SH-SY5Y (cell line): Measurements from ENCODE around the gene OBSCN.

Source experiments
- GATA2 ChIP-seq: IDR thresholded peaks from 2 replicates; pipeline ENCODE4 v1.6.1; 2011; ENCODE audit warnings: mild to moderate bottlenecking, low read depth, low read length
- GATA3 ChIP-seq: IDR thresholded peaks from 2 replicates; pipeline ENCODE4 v1.6.1; 2011; ENCODE audit warnings: low read depth, mild to moderate bottlenecking, low read length, moderate library complexity

OBSCN gene

DNA sequence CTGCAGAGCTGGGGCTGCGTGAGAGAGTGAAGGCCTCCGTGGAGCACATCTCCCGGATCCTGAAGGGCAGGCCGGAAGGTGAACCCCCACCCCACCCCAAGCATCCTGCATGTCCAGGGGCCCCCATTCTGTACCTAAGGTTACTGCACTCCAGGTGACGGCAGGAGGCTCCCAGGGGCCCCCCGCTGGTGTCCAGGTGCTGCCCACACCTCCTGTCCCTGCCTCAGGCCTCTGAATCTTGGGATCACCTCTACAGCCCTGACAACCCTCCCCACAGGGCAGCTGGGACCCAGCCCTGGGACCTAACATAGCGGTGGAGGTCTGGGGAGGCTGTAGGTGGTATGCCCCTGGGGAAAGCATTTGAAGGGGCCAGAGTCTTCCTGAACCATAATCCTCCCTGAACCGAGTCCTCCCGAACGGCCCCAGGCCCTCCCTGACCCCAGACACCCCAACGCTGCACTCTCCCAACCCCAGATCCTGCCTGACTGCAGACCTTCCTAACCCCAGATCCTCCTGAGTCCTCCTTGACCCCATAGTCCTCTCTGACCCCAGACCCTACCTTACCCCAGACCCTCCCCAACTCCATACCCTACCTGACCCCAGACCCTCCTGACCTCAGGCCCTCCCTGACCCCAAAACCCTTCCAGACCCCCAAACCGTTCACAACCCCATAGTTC is 165.3 kb downstream of the OBSCN start:
- TF ChIP-seq GATA2 (no peak), GATA3 (no peak)

DNA sequence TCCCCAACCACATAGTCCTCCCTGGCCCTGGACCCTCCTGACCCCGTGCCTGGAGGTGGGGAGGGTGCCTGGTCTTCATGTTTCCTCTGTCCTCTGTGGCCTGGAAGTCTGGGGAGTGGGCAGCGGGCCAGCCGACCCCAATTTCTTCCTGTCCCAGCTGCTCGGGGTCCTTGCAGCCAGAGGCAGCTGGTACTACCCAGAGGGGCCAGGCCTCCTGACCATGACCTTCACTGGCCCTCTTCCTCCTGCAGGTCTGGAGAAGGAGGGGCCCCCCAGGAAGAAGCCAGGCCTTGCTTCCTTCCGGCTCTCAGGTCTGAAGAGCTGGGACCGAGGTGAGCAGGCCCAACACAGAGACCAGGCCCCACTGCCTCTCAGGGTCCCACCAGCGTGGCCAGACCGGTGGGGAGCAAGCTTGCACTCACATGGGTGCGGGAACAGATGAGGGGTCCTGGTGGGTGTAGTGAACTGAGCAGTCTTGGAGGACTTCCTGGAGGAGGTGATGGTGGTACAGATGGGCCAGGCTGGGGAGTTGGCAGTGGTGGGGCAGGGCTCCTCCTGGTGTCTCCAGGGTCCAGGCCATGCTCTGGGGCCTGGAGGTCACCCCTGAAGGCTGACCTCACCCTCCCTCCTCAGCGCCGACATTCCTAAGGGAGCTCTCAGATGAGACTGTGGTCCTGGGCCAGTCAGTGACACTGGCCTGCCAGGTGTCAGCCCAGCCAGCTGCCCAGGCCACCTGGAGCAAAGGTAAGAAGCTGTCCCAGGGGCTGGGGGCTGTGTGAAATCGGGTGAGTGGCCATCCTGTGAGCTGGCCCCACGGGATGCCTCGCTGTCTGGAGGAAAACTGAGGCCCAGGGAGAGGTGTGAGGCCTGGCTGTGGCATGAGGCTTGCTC is 166.1 kb downstream of the OBSCN start:
- TF ChIP-seq GATA3 (no peak), GATA2 (no peak)

DNA sequence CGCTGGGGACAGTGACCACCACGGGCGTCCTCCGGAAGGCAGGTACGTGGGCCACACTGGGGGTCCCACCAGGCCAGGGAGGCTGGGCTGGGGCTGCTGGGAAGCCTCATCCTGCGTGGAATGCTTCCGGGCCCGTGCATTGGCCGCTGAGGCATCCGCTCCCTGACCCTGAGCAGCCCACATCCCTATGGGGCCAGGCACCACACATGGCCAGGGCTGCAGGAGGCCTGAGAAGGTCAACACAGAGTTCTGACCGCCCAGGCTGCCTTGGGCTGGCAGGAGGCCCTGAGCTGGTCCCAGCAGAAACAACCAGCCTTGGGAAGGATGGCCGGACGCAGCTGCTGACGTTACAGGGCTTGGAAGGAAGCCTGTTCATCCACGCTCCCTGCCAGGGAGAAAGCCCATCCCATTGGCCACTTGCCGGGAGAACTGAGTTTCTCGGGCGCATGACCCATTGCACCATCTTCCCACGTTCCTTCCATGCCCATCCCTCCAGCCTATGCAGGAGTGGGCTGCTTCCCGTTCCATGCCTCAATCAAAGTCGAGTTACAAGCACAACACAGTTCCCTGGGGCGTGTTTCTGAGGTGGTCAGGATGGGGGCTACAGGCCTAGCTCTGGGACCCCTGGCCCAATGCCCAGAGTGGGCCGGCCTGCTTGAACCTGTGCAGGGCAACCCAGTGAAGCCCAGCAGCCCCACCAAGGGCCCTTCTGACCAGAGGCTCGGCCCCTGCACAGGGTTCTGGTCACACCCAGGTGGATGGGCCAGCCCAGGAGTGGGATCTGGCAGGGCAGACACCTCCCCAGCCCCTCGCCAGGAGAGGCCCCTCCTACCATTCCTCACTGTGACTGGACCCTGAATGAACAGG is 167.1 kb downstream of the OBSCN start:
- TF ChIP-seq GATA3 (no peak), GATA2 (no peak)

DNA sequence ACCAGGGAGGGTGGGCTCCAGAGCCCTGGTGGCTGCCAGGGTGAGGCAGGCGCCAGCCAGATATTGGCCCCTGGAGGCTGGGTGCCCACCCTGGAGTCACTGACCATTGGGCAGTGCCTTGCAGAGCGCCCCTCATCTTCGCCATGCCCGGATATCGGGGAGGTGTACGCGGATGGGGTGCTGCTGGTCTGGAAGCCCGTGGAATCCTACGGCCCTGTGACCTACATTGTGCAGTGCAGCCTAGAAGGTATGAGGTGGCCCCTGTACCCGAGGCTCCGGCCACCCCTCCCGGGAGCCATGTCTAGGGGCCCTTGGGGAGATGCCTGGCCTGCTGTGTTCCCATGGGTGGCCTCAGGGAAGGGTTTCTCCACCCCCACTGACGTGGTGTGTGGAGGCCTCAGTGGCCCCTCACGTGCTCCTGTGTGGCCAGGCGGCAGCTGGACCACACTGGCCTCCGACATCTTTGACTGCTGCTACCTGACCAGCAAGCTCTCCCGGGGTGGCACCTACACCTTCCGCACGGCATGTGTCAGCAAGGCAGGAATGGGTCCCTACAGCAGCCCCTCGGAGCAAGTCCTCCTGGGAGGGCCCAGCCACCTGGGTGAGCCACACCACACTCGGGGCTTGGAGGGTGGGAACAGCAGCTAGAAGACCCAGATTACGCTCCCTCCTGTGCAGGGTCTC is 167.9 kb downstream of the OBSCN start:
- TF ChIP-seq GATA3: no peak
- no peak for TF ChIP-seq GATA2

DNA sequence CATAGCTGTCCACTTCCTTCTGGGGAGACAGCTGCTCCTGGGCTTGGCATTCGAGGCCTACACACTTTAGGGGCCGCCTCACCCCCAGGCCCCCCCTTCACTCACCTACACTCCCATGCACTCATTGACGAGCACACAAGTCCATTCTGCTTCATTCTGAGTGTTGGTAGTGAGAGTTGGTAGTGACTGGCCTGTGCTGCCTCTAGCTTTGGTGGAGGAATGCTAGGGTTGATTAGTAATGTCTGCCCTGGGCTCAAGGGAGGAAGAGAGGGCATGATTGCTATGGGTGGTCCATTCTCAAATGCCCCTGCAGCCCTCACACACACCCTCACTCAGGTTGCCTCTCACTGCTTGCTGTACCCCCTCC is 168.4 kb downstream of the OBSCN start:
- TF ChIP-seq GATA3 (no peak), GATA2 (no peak)

DNA sequence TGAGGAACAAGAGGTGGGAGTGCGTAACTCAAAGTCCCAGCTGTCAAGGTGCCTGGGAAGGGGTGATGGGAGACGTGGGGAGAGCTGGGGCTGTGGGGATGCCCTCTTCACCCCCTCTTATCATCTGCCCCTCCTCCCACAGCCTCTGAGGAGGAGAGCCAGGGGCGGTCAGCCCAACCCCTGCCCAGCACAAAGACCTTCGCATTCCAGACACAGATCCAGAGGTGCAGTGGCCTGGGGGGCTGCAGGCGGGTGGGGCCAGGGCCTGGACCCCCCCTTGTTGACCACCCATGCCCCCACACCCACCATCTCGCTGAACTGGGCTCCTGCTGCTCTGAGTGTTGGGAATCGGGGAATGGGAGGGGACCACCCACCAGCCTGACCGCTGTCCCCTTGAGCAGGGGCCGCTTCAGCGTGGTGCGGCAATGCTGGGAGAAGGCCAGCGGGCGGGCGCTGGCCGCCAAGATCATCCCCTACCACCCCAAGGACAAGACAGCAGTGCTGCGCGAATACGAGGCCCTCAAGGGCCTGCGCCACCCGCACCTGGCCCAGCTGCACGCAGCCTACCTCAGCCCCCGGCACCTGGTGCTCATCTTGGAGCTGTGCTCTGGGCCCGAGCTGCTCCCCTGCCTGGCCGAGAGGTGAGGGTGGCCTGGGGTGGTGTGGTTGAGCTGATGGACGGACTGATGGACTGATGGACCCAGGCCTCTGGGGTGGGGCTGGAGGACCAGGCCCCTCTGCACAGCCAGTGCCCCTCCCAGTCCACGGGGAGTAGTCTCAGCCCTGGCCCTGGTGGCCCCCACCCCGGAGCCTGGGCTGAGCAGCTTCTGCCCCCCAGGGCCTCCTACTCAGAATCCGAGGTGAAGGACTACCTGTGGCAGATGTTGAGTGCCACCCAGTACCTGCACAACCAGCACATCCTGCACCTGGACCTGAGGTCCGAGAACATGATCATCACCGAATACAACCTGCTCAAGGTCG is 169.1 kb downstream of the OBSCN start:
- no peak for TF ChIP-seq GATA3
- TF ChIP-seq GATA2: no peak

DNA sequence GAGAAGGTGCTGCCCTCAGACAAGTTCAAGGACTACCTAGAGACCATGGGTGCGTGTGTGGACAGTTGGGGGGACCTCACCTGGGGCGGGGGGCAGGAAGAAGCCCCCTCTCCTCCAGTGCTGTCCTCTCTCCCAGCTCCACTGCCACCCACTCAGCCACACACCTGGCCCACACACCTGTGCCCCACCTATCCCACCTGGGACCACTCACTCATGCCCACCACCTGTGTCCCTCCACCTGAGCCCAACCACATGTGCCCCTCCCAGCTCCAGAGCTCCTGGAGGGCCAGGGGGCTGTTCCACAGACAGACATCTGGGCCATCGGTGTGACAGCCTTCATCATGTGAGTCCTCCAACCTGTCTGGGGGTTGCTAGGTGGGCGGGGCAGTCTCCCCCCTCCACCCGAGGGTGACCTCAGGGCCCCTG is 169.8 kb downstream of the OBSCN start:
- TF ChIP-seq GATA3 (no peak), GATA2 (no peak)

DNA sequence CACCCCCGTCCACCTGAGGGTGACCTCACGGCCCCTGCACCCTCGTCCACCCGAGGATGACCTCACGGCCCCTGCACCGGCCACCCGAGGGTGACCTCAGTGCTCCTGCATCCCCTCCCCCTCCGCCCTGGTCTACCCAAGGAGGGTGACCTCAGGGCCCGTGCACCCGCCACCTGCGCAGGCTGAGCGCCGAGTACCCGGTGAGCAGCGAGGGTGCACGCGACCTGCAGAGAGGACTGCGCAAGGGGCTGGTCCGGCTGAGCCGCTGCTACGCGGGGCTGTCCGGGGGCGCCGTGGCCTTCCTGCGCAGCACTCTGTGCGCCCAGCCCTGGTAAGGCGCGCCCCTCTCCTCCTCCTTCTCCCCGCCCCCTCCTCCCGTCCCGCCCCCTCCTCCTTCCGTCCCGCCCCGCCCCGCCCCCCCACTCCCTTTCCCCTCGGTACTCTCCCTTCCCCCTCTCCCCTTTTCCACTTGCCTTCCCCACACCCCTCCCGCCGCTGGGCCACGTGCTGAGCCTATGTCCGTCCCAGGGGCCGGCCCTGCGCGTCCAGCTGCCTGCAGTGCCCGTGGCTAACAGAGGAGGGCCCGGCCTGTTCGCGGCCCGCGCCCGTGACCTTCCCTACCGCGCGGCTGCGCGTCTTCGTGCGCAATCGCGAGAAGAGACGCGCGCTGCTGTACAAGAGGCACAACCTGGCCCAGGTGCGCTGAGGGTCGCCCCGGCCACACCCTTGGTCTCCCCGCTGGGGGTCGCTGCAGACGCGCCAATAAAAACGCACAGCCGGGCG is 170.4 kb downstream of the OBSCN start:
- TF ChIP-seq GATA2 (no peak), GATA3 (no peak)

DNA sequence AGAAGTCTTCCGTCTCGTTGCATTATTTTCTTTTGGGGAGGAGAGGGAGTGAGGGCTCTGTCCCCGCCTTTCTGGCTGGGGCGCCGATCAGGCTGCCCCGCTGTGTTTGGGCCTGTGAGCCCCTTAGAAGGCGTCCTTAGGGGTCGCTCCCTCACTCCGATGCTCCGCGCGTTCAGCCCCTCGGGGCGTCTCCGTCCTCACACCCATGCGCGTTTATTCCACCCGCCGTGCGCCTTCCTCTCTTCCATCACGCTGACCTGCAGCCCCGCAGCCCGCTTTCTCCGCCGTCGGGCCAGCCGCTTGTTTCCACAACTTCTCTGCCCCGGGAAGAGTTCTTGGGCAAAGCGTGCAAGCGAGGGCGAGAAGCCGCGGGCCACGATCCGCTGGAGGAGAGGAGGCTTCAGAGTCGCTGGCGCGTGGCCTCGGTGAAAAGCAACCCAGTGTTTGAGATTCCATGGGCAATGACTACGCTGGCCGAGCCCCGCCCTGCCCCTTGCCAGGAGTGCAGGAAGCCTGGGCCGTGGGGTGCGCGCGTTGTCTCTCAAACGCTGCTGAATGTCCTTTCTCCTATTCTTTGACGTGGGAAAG is 171.1 kb downstream of the OBSCN start:
- TF ChIP-seq GATA3: no peak
- TF ChIP-seq GATA2: no peak

DNA sequence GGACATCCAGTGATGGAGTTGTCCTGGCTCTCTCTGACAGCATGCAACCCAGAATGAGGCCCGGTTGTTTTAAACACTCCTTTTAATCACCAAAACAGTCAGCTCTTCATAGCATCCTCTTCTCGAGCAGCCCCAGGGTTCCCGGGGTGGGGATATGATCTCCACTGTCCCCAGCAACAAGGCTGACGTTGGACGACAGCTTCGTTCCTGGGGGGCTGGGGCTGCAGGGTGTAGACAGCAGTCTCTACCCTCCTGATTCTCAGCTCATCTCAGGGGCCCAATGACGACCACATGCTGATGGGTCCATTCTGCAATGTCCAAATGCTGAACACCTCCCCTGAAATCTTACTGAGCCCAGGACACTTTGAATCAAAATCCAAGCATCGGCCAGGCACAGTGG is 171.8 kb downstream of the OBSCN start:
- TF ChIP-seq GATA3 (no peak), GATA2 (no peak)

DNA sequence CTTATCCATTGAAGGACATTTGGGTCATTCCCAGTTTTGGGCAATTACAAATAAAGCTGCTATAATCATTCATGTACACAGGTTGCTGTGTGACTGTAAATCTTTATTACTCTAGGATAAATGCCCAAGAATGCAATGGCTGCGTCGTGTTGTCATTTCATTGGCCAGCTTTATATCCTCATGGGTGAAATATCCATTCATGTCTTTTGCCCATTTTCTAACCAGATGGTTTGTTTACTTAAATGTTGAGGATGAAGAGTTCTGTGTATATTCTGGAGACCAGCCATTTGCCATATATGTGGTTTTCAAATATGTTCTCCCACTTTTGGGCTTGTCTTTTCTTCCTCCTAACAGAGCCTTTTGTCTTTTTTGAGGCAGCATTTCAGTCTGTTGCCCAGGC is 173.5 kb downstream of the OBSCN start:
- no peak for TF ChIP-seq GATA2
- no peak for TF ChIP-seq GATA3

DNA sequence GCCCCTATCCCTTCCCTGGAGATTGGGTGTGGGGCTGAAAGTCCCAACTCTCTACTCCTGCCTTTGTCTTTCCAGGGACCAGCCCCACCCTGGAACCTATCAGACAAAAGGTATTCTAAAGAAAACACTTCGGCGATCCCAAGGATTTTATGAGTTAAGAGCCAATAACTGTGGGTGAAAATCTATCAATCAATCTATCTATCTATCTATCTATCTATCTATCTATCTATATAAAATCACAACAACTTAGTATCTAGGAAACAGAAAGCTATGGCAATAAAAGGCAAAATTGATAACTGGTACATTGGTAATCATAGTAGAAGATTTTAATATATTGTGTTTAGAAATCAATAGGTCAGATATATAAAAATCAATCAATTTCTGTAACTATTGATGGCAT is 175.9 kb downstream of the OBSCN start:
- TF ChIP-seq GATA3 (no peak), GATA2 (no peak)
